H1 (cell line): ENCODE results near the gene RAET1G. TPM values are rescaled to one million over a fixed set of nuclear protein-coding genes. Genes with fewer than 3 reads are reported as not detected.

Experiments
- CTCF ChIA-PET: fragments of 300-600 bp; sonication (Branson Sonifier 250); formaldehyde crosslinking; loops from one replicate; lab custom pipeline; 2021; ENCODE audit not compliant: partially characterized antibody; lab: Charles Lee
- POLR2A ChIA-PET: fragments of 300-600 bp; sonication (Branson Sonifier 250); formaldehyde crosslinking; loops from one replicate; lab custom pipeline; 2021; ENCODE audit warnings: inconsistent platforms; ENCODE audit not compliant: partially characterized antibody; lab: Charles Lee
- DNase-seq, 2 experiments: peaks; one replicate each; pipeline versions ENCODE4 v3.0.0 to v3.0.0-alpha.2; 2010 to 2022; ENCODE audit warnings: low spot score in 2 of 2, low read depth in 1 of 2, mixed read lengths in 1 of 2
- FAIRE-seq: peaks from 2 replicates; lab custom pipeline; 2011; peaks lifted over from hg19 to GRCh38; lab: Jason Lieb, UNC
- H2AFZ ChIP-seq: 2 replicates; pipeline ENCODE4 v1.8.1; 2012; ENCODE audit warnings: low read length, inconsistent platforms
- H2AK5ac ChIP-seq: 2 replicates; pipeline ENCODE4 v1.6.1; 2013; ENCODE audit warnings: low read depth, low read length
- H2BK120ac ChIP-seq: replicated peaks from 2 replicates; pipeline ENCODE3; 2013; ENCODE audit warnings: low read depth, low read length, inconsistent platforms
- H2BK12ac ChIP-seq: 2 replicates; pipeline ENCODE4 v1.6.1; 2013; ENCODE audit warnings: low read depth, low read length
- H2BK15ac ChIP-seq: 2 replicates; pipeline ENCODE4 v1.6.1; 2013; ENCODE audit warnings: low read length
- H2BK20ac ChIP-seq: 2 replicates; pipeline ENCODE4 v1.6.1; 2013; ENCODE audit warnings: low read length
- H2BK5ac ChIP-seq: 2 replicates; pipeline ENCODE4 v1.6.1; 2013; ENCODE audit warnings: low read depth, low read length
- H3K14ac ChIP-seq: 2 replicates; pipeline ENCODE4 v1.6.1; 2013; ENCODE audit warnings: inconsistent platforms; ENCODE audit not compliant: insufficient read length
- H3K18ac ChIP-seq: 2 replicates; pipeline ENCODE4 v1.6.1; 2013; ENCODE audit warnings: low read length; ENCODE audit errors: extremely low read depth
- H3K23ac ChIP-seq: 2 replicates; pipeline ENCODE4 v1.6.1; 2013; ENCODE audit warnings: inconsistent platforms; ENCODE audit not compliant: insufficient read length
- H3K23me2 ChIP-seq: 2 replicates; pipeline ENCODE4 v1.6.1; 2013; ENCODE audit warnings: low read depth, low read length
- H3K27ac ChIP-seq: 2 replicates; pipeline ENCODE4 v1.6.1; 2011; ENCODE audit warnings: low read depth, low read length, inconsistent platforms
- H3K27me3 ChIP-seq, 4 experiments: replicated peaks in 1 of 4; 1 replicate in 1 of 4; 2 replicates in 3 of 4; pipeline versions ENCODE4 v1.6.1 to v1.8.1; 2011 to 2013; ENCODE audit warnings: low read length in 3 of 4, mild to moderate bottlenecking in 3 of 4, inconsistent platforms in 2 of 4, mixed read lengths in 2 of 4, moderate library complexity in 1 of 4; ENCODE audit not compliant: control insufficient read depth in 3 of 4, insufficient read depth in 3 of 4; ENCODE audit errors: extremely low read depth in 1 of 4
- H3K36me3 ChIP-seq, 4 experiments: 2 replicates each; pipeline versions ENCODE4 v1.6.1 to v1.8.1; 2011 to 2013; ENCODE audit warnings: mild to moderate bottlenecking in 4 of 4, low read length in 3 of 4, moderate library complexity in 2 of 4, control low read depth in 1 of 4, inconsistent platforms in 1 of 4; ENCODE audit not compliant: insufficient read depth in 4 of 4, control insufficient read depth in 2 of 4
- H3K4ac ChIP-seq: replicated peaks from 2 replicates; pipeline ENCODE3; 2013; ENCODE audit warnings: low read length, low read depth, mixed read lengths, inconsistent platforms; ENCODE audit not compliant: insufficient read length
- H3K4me1 ChIP-seq, 4 experiments: replicated peaks in 1 of 4; 1 replicate in 1 of 4; 2 replicates in 3 of 4; pipeline versions ENCODE4 v1.6.1 to v1.8.1; 2011 to 2013; ENCODE audit warnings: low read length in 3 of 4, inconsistent platforms in 2 of 4, mixed read lengths in 1 of 4; ENCODE audit not compliant: insufficient read depth in 4 of 4, control insufficient read depth in 3 of 4
- H3K4me2 ChIP-seq, 2 experiments: 2 replicates each; pipeline versions ENCODE4 v1.6.1 to v1.8.1; 2011 to 2013; ENCODE audit warnings: low read depth in 2 of 2, low read length in 2 of 2, control low read depth in 1 of 2, inconsistent platforms in 1 of 2, mild to moderate bottlenecking in 1 of 2; ENCODE audit not compliant: insufficient read depth in 1 of 2
- H3K4me3 ChIP-seq, 4 experiments: fragments of 200-600, 300-600 bp in 1 of 4; sonication (generic), shearing (Covaris generic), sonication (Bioruptor Twin) in 1 of 4; 2 replicates each; pipeline versions ENCODE4 v1.5.1 to v1.8.1; 2011 to 2016; ENCODE audit warnings: low read length in 4 of 4, low read depth in 3 of 4, control low read depth in 2 of 4, inconsistent platforms in 2 of 4, mild to moderate bottlenecking in 2 of 4, mixed read lengths in 1 of 4, moderate library complexity in 1 of 4; ENCODE audit not compliant: insufficient read depth in 2 of 4; ENCODE audit errors: extremely low read depth in 1 of 4
- H3K56ac ChIP-seq: replicated peaks from 2 replicates; pipeline ENCODE3; 2013; ENCODE audit warnings: low read depth, mild to moderate bottlenecking, mixed read lengths, low read length, inconsistent platforms; ENCODE audit not compliant: insufficient read length
- H3K79me1 ChIP-seq: 2 replicates; pipeline ENCODE4 v1.6.1; 2013; ENCODE audit warnings: low read depth, low read length, control low read depth
- H3K79me2 ChIP-seq, 2 experiments: 2 replicates each; pipeline versions ENCODE4 v1.6.1 to v1.8.1; 2012 to 2013; ENCODE audit warnings: low read length in 2 of 2, mild to moderate bottlenecking in 2 of 2, inconsistent platforms in 1 of 2; ENCODE audit not compliant: insufficient read depth in 2 of 2, control insufficient read depth in 1 of 2
- H3K9ac ChIP-seq, 4 experiments: replicated peaks in 1 of 4; 1 replicate in 1 of 4; 2 replicates in 3 of 4; pipeline versions ENCODE4 v1.6.1 to v1.8.1; 2011 to 2013; ENCODE audit warnings: low read depth in 3 of 4, low read length in 3 of 4, control low read depth in 2 of 4, mild to moderate bottlenecking in 2 of 4, moderate library complexity in 2 of 4, inconsistent platforms in 1 of 4; ENCODE audit errors: extremely low read depth in 1 of 4
- H3K9me3 ChIP-seq, 2 experiments: 2 replicates each; pipeline versions ENCODE4 v1.6.1 to v1.8.1; 2012 to 2013; ENCODE audit warnings: mild to moderate bottlenecking in 2 of 2, moderate library complexity in 2 of 2, control low read depth in 1 of 2, inconsistent platforms in 1 of 2, low read depth in 1 of 2, low read length in 1 of 2, mixed read lengths in 1 of 2; ENCODE audit not compliant: insufficient read depth in 2 of 2
- H4K20me1 ChIP-seq, 2 experiments: replicated peaks in 1 of 2; 2 replicates each; pipeline versions ENCODE3 to v1.8.1; 2011 to 2013; ENCODE audit warnings: inconsistent platforms in 2 of 2, low read length in 2 of 2, mild to moderate bottlenecking in 1 of 2; ENCODE audit not compliant: insufficient read depth in 2 of 2, control insufficient read depth in 1 of 2
- H4K5ac ChIP-seq: 2 replicates; pipeline ENCODE4 v1.6.1; 2013; ENCODE audit warnings: low read length, low read depth, mixed read lengths, inconsistent platforms; ENCODE audit not compliant: insufficient read length
- H4K8ac ChIP-seq: 2 replicates; pipeline ENCODE4 v1.8.0; 2013; ENCODE audit warnings: mild to moderate bottlenecking, moderate library complexity, low read length, inconsistent platforms; ENCODE audit not compliant: insufficient read depth; ENCODE audit errors: extremely low read depth
- H4K91ac ChIP-seq: replicated peaks from 2 replicates; pipeline ENCODE3; 2013; ENCODE audit warnings: low read length, mixed read lengths, inconsistent platforms; ENCODE audit not compliant: insufficient read length
- ATF3 ChIP-seq: IDR thresholded peaks from 2 replicates; pipeline ENCODE4 v1.6.1; 2011; ENCODE audit warnings: low read depth, mild to moderate bottlenecking, low read length; ENCODE audit not compliant: insufficient read depth
- BRCA1 ChIP-seq: IDR thresholded peaks from 2 replicates; pipeline ENCODE4 v1.6.1; 2012; ENCODE audit warnings: low read depth, low read length, improper control_type of control experiment
- CBX5 ChIP-seq: fragments of 300-800, 300-1000 bp; sonication (generic); IDR thresholded peaks from 2 replicates; pipeline ENCODE4 v1.7.1; 2016; ENCODE audit warnings: antibody characterized with exemption, low read length, low read depth
- CHD1 ChIP-seq: IDR thresholded peaks from 2 replicates; pipeline ENCODE4 v1.6.1; 2012; ENCODE audit warnings: low read depth, low read length, improper control_type of control experiment
- CREB1 ChIP-seq: IDR thresholded peaks from 2 replicates; pipeline ENCODE4 v1.6.1; 2012; ENCODE audit warnings: inconsistent platforms
- HDAC2 ChIP-seq, 2 experiments: fragments of 300-600 bp in 1 of 2; sonication (generic) in 1 of 2; IDR thresholded peaks; 2 replicates each; pipeline ENCODE4 v1.6.1; 2011 to 2012; ENCODE audit warnings: low read depth in 2 of 2, low read length in 2 of 2, mild to moderate bottlenecking in 2 of 2, moderate library complexity in 2 of 2, borderline replicate concordance in 1 of 2, inconsistent platforms in 1 of 2
- JUN ChIP-seq: IDR thresholded peaks from 2 replicates; pipeline ENCODE4 v1.6.1; 2011; ENCODE audit warnings: low read depth, mild to moderate bottlenecking, improper control_type of control experiment, low read length
- KDM4A ChIP-seq: IDR thresholded peaks from one replicate; pipeline ENCODE4 v1.7.1; 2012; ENCODE audit warnings: low read depth, mild to moderate bottlenecking, moderate library complexity, low read length, inconsistent platforms; ENCODE audit not compliant: severe bottlenecking
- KDM5A ChIP-seq: fragments of 200-600 bp; IDR thresholded peaks from 2 replicates; pipeline ENCODE4 v1.7.1; 2012; ENCODE audit warnings: mild to moderate bottlenecking, low read length, inconsistent platforms, mixed read lengths
- MAX ChIP-seq: IDR thresholded peaks from 2 replicates; pipeline ENCODE4 v1.6.1; 2012; ENCODE audit warnings: inconsistent platforms
- RAD21 ChIP-seq, 2 experiments: IDR thresholded peaks in 1 of 2; conservative IDR thresholded peaks in 1 of 2; 2 replicates each; pipeline ENCODE4 v1.6.1; 2011; ENCODE audit warnings: low read depth in 2 of 2, low read length in 2 of 2, improper control_type of control experiment in 1 of 2, inconsistent platforms in 1 of 2, mild to moderate bottlenecking in 1 of 2, moderate library complexity in 1 of 2
- RBBP5 ChIP-seq: IDR thresholded peaks from 2 replicates; pipeline ENCODE4 v1.7.1; 2012; ENCODE audit warnings: low read depth, mild to moderate bottlenecking, inconsistent platforms, low read length, moderate library complexity, borderline replicate concordance
- SP2 ChIP-seq: IDR thresholded peaks from 2 replicates; pipeline ENCODE4 v1.6.1; 2012; ENCODE audit warnings: mild to moderate bottlenecking, low read length, inconsistent platforms
- TEAD4 ChIP-seq: IDR thresholded peaks from 2 replicates; pipeline ENCODE4 v1.6.1; 2012; ENCODE audit warnings: low read depth, low read length, inconsistent platforms, mixed read lengths
- WGBS, 2 experiments: shearing (Covaris generic) in 1 of 2; methylation state at CpG; one replicate each; pipeline versions ENCODE4 v1.1.6 to v1.1.7; 2013 to 2015; ENCODE audit warnings: low lambda C conversion rate in 2 of 2, mixed read lengths in 2 of 2, inconsistent platforms in 1 of 2, low coverage in 1 of 2, missing lambda C conversion rate in 1 of 2; ENCODE audit not compliant: insufficient replicate concordance in 2 of 2, insufficient coverage in 1 of 2, insufficient read length in 1 of 2; ENCODE audit errors: extremely low coverage in 1 of 2, missing lambda C conversion rate in 1 of 2; 5-methylcytosine and 5-hydroxymethylcytosine counted together
- polyA plus RNA-seq, 7 experiments: library from polyadenylated mRNA; depleted of rRNA in 3 of 7; stranded (reverse) in 5 of 7; unstranded in 2 of 7; fragments of >200 nt in 5 of 7; fragments of 200-250 nt in 2 of 7; gene quantifications; 1 replicate in 5 of 7; 2 replicates in 1 of 7; 4 replicates in 1 of 7; pipeline versions ENCODE4 v1.2.1 to v1.2.3, GENCODE V29; 2011 to 2013; ENCODE audit warnings: missing spikeins in 2 of 7, mixed read lengths in 2 of 7
- total RNA-seq: library from RNA; stranded (reverse); fragmentation: NEBNext Ultra II Directional; extraction: Animal tissue kit (Norgen Biotek cat#: 25700); gene quantifications from 2 replicates; pipeline ENCODE4 v1.2.1, GENCODE V29; 2021

The RAET1G gene
- total and polyA plus RNA-seq, 2 of the 8 experiments (the other 6 are each of a cell fraction or from before 2014, with no cell fraction given), result 0.08 TPM; not detected in 1

GRCh38 chr6:149881860-149882259 lies 41.1 kb downstream of the RAET1G start:
- Histone ChIP-seq H3K18ac (no peak overlapping the region), H3K23ac (no peak overlapping the region), H2BK5ac (no peak overlapping the region), H2BK15ac (no peak overlapping the region), H3K79me2 (no peaks in the 10 kb centered on the region), H3K14ac (no peak overlapping the region), H2BK12ac (no peak overlapping the region), H3K4me1 (no peaks in the 10 kb centered on the region; a peak in 1 of 7 replicates), H3K9ac (no peak overlapping the region), H4K5ac (no peak overlapping the region), H3K4ac (no peak overlapping the region), H3K9me3 (no peaks in the 10 kb centered on the region), H3K23me2 (no peaks in the 10 kb centered on the region), H3K36me3 (no peaks in the 10 kb centered on the region), H2AFZ (no peak overlapping the region), H3K79me1 (no peaks in the 10 kb centered on the region), H2BK120ac (no peak overlapping the region), H3K56ac (no peak overlapping the region), H3K4me3 (no peak overlapping the region), H3K4me2 (no peak overlapping the region), H2BK20ac (no peak overlapping the region), H3K27ac (no peak overlapping the region), H2AK5ac (no peak overlapping the region), H4K91ac (no peak overlapping the region), H4K8ac (no peak overlapping the region), H4K20me1 (no peaks in the 10 kb centered on the region), H3K27me3 (peaks cover 0 to 3% (median 0%) of the 10 kb centered on the region in 4 experiments; a peak in 3 of 7 replicates)
- CTCF ChIA-PET, result interaction anchor here (1.1 to 3.5 kb wide), 3 partner anchors 17 to 47 kb away, joined by 3 to 11 read pairs (median 5); no protein-coding TSS in a partner anchor
- POLR2A ChIA-PET, result no interaction called here
- DNase-seq (no peak), FAIRE-seq (no peak)
- 88% methylated on average over 2 of the region's 2 CpGs; no CpG with 5 or more reads in 1 of the 2 experiments for WGBS, 2 experiments
- no peak for TF ChIP-seq CBX5
- TF ChIP-seq RBBP5, result no peak
- no peak for TF ChIP-seq JUN
- no peak for TF ChIP-seq CREB1
- no peak for TF ChIP-seq CHD1
- no peak for TF ChIP-seq KDM5A
- no peak for TF ChIP-seq BRCA1
- no peak for TF ChIP-seq RAD21 (IDR thresholded peaks at IDR 0.05 in 1 of 2, conservative IDR thresholded peaks at IDR 0.05 in 1 of 2; ENCODE audit: low read depth in 2 of 2, low read length in 2 of 2)
- no peak for TF ChIP-seq ATF3
- no peak for TF ChIP-seq HDAC2 (IDR thresholded peaks at IDR 0.05; ENCODE audit: borderline replicate concordance in 1 of 2, low read depth in 2 of 2, low read length in 2 of 2)
- TF ChIP-seq KDM4A, result no peak
- TF ChIP-seq SP2, result no peak
- TF ChIP-seq MAX, result no peak
- no peak for TF ChIP-seq TEAD4
